ENCODE measurements around the gene ATP6AP1. TPM values are rescaled to one million over a fixed set of nuclear protein-coding genes. Genes with fewer than 3 reads are reported as not detected.

Gene ATP6AP1
- polyA plus RNA-seq, 1 donor (not counting 4 experiments of a cell fraction or from before 2014, with no cell fraction given) = 42.4 TPM

DNA sequence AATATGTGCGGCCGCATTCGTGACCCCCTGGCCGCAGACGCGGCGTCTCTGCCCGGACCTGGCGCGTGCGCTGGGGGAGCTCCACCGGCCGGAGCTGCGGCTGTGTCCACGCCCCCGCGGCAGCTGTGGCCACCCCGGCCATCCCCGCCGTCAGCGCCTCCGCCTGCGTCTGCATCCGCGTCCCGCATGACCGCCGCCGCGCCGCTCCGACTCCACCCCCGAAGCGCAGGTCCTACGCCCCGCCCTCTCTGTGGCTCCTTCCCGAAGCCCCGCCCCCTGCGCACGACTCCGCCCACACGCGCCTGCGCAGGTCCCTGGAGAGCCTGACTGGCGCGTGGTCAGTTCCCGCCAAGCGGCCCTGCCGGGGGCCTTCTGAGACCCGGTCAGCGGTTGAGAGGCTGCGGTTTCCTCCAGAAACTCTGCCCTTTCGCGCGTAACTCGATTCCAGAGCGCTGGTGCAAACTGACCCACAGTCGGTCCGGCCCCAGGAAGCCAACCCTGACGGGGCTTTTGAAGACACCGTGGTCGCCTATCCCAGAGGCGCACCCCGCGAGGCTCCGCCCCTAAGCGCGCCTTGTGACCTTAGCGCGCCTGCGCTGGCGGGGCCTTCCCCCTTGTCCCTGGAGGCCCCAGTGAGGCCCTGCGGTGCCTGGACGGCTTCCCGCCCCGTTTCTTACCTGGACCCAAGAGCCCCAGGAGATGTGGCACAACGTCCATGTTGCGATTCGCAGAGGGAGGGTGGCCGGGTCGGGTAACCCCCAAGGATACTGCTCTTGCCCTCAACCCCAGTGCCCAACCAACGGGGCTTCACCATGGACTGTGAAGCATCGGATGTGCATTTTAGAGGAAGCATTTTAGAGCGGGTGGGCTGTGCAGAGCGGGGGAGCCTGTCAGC lies 50.5 kb downstream of the ATP6AP1 start, which contains the start of gene LAGE3:
TSS of gene LAGE3 (minus strand) at position 554 of the 895 bp plus-strand sequence. CDS start at position 188, 366 bp downstream.
- Histone ChIP-seq H3K9me1 (ENCODE audit: control insufficient read depth, extremely low read depth, insufficient read depth, low read length) (no peaks in the 10 kb centered on the region), H3K79me2 (ENCODE audit: control insufficient read depth, insufficient read depth, low read length) (no peaks in the 10 kb centered on the region), H3K9ac (ENCODE audit: control insufficient read depth, extremely low read depth, insufficient read depth, low read length) (no peak within 1 kb of the TSS), H3K9me3 (ENCODE audit: control insufficient read depth, low read depth, low read length) (no peaks in the 10 kb centered on the region), H3K27ac (ENCODE audit: control insufficient read depth, insufficient read depth, low read length) (no peak within 1 kb of the TSS), H2AFZ (ENCODE audit: control insufficient read depth, low read length) (peak within 1 kb of the TSS; percentile 27), H3K4me1 (ENCODE audit: control insufficient read depth, extremely low read depth, insufficient read depth, low read length) (no peaks in the 10 kb centered on the region), H3K4me2 (ENCODE audit: control insufficient read depth, extremely low read depth, insufficient read depth, low read depth, low read length) (peak within 1 kb of the TSS; percentile 67), H3K36me3 (ENCODE audit: control insufficient read depth in 2 of 2, extremely low read depth in 1 of 2, insufficient read depth in 2 of 2, low read length in 2 of 2) (no peaks in the 10 kb centered on the region), H3K27me3 (ENCODE audit: control insufficient read depth, extremely low read depth, insufficient read depth, low read length) (no peaks in the 10 kb centered on the region), H4K20me1 (ENCODE audit: control insufficient read depth, extremely low read depth, insufficient read depth, low read length) (no peaks in the 10 kb centered on the region), H3K4me3 (ENCODE audit: control insufficient read depth in 2 of 3, extremely low read depth in 1 of 3, insufficient read depth in 2 of 3, low read depth in 1 of 3, low read length in 3 of 3) (peak within 1 kb of the TSS; percentile 42 to 57 (median 47))
- TF ChIP-seq EZH2 (IDR thresholded peaks at IDR 0.05; ENCODE audit: low read length) = no peak
- TF ChIP-seq, protein P1, sequence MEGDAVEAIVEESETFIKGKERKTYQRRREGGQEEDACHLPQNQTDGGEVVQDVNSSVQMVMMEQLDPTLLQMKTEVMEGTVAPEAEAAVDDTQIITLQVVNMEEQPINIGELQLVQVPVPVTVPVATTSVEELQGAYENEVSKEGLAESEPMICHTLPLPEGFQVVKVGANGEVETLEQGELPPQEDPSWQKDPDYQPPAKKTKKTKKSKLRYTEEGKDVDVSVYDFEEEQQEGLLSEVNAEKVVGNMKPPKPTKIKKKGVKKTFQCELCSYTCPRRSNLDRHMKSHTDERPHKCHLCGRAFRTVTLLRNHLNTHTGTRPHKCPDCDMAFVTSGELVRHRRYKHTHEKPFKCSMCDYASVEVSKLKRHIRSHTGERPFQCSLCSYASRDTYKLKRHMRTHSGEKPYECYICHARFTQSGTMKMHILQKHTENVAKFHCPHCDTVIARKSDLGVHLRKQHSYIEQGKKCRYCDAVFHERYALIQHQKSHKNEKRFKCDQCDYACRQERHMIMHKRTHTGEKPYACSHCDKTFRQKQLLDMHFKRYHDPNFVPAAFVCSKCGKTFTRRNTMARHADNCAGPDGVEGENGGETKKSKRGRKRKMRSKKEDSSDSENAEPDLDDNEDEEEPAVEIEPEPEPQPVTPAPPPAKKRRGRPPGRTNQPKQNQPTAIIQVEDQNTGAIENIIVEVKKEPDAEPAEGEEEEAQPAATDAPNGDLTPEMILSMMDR (optimal IDR thresholded peaks at IDR 0.05 in 1 of 3, IDR thresholded peaks at IDR 0.05 in 1 of 3, conservative IDR thresholded peaks at IDR 0.05 in 1 of 3; ENCODE audit: extremely low read depth in 1 of 3, insufficient read depth in 2 of 3, low read length in 3 of 3) = no peak
- dilution Hi-C loops (cut with MboI; ENCODE audit: extremely low pct_ligation_motif_present, low sequenced_read_pairs) = no loop called here
- DNase-seq (ENCODE audit: low read depth, low spot score) (no peak), FAIRE-seq (no peak)

DNA sequence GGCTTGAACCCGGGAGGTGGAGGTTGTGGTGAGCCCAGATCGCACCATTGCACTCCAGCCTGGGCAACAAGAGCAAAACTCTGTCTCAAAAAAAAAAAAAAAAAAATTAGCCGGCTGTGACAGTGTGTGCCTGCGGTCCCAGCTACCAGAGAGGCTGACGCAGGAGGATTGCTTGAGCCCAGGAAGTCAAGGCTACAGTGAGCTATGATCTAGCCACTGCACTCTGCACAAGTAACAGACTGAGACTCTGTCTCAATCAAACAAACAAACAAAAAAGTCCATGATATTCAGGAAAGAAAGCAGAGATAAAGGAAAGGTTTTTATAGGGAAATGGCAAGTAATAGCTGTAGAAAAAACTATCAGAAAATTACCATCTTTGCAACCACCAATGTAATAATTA lies 52.7 kb downstream of the ATP6AP1 start:
- Histone ChIP-seq H4K20me1 (ENCODE audit: control insufficient read depth, extremely low read depth, insufficient read depth, low read length) (no peaks in the 10 kb centered on the region), H3K27ac (ENCODE audit: control insufficient read depth, insufficient read depth, low read length) (no peak overlapping the region), H3K4me3 (ENCODE audit: control insufficient read depth in 2 of 3, extremely low read depth in 1 of 3, insufficient read depth in 2 of 3, low read depth in 1 of 3, low read length in 3 of 3) (no peak overlapping the region), H3K36me3 (ENCODE audit: control insufficient read depth in 2 of 2, extremely low read depth in 1 of 2, insufficient read depth in 2 of 2, low read length in 2 of 2) (peaks cover 3 to 8% of the 10 kb centered on the region in 2 experiments), H3K9ac (ENCODE audit: control insufficient read depth, extremely low read depth, insufficient read depth, low read length) (no peak overlapping the region), H3K9me3 (ENCODE audit: control insufficient read depth, low read depth, low read length) (no peaks in the 10 kb centered on the region), H3K4me2 (ENCODE audit: control insufficient read depth, extremely low read depth, insufficient read depth, low read depth, low read length) (no peak overlapping the region), H3K9me1 (ENCODE audit: control insufficient read depth, extremely low read depth, insufficient read depth, low read length) (no peaks in the 10 kb centered on the region), H2AFZ (ENCODE audit: control insufficient read depth, low read length) (no peak overlapping the region), H3K79me2 (ENCODE audit: control insufficient read depth, insufficient read depth, low read length) (peaks cover 8% of the 10 kb centered on the region), H3K27me3 (ENCODE audit: control insufficient read depth, extremely low read depth, insufficient read depth, low read length) (no peaks in the 10 kb centered on the region), H3K4me1 (ENCODE audit: control insufficient read depth, extremely low read depth, insufficient read depth, low read length) (peaks cover 6% of the 10 kb centered on the region)
- DNase-seq (ENCODE audit: low read depth, low spot score) = no peak
- FAIRE-seq = no peak
- dilution Hi-C loops (cut with MboI; ENCODE audit: extremely low pct_ligation_motif_present, low sequenced_read_pairs) = no loop called here
- TF ChIP-seq, protein P1 (optimal IDR thresholded peaks at IDR 0.05 in 1 of 3, IDR thresholded peaks at IDR 0.05 in 1 of 3, conservative IDR thresholded peaks at IDR 0.05 in 1 of 3; ENCODE audit: extremely low read depth in 1 of 3, insufficient read depth in 2 of 3, low read length in 3 of 3) = no peak
- TF ChIP-seq EZH2 (IDR thresholded peaks at IDR 0.05; ENCODE audit: low read length) = no peak

All from keratinocyte (primary cell).